Suprapubic skin (tissue), 3 donors: ENCODE measurements around the gene P2RX6.

Source experiments
- CTCF ChIP-seq, 2 donors: fragments of 200-600 bp in 1 of 2; fragments of 450-650 bp in 1 of 2; sonication (generic) in 1 of 2; IDR thresholded peaks; one replicate each; pipeline ENCODE4 v1.5.1; 2016 to 2019; ENCODE audit warnings: antibody characterized with exemption in 2 of 2, mild to moderate bottlenecking in 1 of 2, moderate library complexity in 1 of 2
- EP300 ChIP-seq: sonication (generic); formaldehyde crosslinking; IDR thresholded peaks from one replicate; pipeline ENCODE4 v1.6.1; 2017; ENCODE audit warnings: antibody characterized with exemption
- POLR2A ChIP-seq, 2 donors: fragments of 450-650 bp; IDR thresholded peaks; one replicate each; pipeline ENCODE4 v1.6.1; 2017; ENCODE audit warnings: antibody characterized with exemption in 2 of 2, mild to moderate bottlenecking in 2 of 2, moderate library complexity in 2 of 2

DNA sequence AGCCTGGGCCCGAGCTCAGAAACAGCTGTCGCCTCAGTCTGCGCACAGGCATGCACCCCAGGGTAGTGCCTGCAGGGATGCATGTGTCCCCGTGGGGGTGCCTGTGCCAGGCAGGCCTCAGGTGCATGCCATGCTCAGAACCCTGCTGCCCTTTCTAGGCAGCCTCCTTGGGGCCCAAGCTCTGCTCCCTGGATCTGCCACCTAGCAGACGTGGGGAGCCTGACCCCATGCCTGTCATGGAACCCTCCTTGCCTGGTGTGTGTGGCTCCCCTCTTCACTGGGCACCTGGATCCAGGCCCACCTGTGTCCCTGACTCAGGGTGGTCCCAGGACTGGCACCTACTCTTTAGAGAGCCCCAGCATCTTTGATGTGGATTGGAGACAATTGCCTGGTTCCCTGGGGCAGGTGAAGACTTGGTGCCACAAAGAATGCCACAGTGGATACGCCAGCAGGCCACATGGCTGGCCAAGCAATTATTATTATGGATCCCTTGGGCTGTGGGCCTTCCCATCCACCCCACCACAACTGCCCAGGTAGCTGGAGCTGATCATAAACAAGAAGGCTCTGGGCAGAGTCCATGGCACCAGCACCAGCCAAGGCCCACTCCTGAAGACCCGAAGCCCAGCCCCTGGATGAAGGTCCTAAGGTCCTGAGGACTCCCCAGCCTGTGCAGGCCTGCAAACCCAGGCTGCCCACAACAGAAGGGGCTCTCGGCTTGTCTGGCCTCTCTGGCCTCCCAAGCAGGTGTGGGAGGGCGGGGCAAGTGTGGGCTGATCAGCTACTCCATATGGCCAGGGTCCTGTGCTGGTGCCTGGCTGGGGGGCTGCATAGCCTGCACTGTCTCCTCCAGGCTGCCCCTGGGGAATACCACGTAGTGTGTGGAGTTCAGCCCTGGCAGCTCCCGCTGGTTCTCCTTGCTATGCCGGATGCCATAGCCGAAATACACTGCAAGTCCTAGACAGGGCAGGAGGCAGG, 13.6 kb downstream of the P2RX6 start:
- no peak for TF ChIP-seq POLR2A (IDR thresholded peaks at IDR 0.05)
- TF ChIP-seq CTCF (IDR thresholded peaks at IDR 0.05): no peak
- no peak for TF ChIP-seq EP300
